D721Med (cell line): Measurements from ENCODE around the gene ANKRD27.

ENCODE experiments used
- DNase-seq: peaks from one replicate; pipeline ENCODE4 v3.0.0; 2011; ENCODE audit warnings: low spot score; ENCODE audit not compliant: insufficient read length
- FAIRE-seq: peaks from 2 replicates; lab custom pipeline; 2011; peaks lifted over from hg19 to GRCh38; lab: Jason Lieb, UNC
- TF ChIP-seq, protein P1 (sequence below): IDR thresholded peaks from 2 replicates; pipeline ENCODE4 v1.5.1; 2012; ENCODE audit warnings: mild to moderate bottlenecking, control low read depth; ENCODE audit not compliant: insufficient read depth; ENCODE audit errors: missing control alignments

Gene ANKRD27

DNA sequence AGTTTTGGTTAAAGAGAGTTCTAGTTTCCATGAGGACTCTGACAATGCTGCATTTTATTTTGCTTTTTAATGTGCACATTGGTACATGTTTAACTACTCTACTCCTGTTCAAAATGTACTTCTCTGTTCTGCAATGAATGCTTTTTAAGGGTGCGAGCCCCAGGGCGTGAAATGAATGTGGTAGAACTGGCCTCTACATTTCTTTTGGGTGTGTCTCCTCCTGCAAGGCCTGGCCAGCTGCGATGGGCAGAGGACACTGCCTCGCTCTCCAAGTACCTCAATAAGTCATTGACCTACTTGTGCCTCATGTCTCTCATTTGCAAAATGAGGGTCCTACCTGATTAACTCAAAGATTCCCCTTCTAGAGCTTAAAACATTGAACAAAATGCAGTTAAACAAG is 7.3 kb upstream of the ANKRD27 start:
- no peak for FAIRE-seq
- TF ChIP-seq, protein P1, sequence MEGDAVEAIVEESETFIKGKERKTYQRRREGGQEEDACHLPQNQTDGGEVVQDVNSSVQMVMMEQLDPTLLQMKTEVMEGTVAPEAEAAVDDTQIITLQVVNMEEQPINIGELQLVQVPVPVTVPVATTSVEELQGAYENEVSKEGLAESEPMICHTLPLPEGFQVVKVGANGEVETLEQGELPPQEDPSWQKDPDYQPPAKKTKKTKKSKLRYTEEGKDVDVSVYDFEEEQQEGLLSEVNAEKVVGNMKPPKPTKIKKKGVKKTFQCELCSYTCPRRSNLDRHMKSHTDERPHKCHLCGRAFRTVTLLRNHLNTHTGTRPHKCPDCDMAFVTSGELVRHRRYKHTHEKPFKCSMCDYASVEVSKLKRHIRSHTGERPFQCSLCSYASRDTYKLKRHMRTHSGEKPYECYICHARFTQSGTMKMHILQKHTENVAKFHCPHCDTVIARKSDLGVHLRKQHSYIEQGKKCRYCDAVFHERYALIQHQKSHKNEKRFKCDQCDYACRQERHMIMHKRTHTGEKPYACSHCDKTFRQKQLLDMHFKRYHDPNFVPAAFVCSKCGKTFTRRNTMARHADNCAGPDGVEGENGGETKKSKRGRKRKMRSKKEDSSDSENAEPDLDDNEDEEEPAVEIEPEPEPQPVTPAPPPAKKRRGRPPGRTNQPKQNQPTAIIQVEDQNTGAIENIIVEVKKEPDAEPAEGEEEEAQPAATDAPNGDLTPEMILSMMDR, result no peak
- DNase-seq, result no peak

- TF ChIP-seq, protein P1, result no peak
- DNase-seq (no peak), FAIRE-seq (no peak)
These were observed 6.0 kb upstream of the ANKRD27 start for GRCh38 chr19:32680986-32681385.

DNA sequence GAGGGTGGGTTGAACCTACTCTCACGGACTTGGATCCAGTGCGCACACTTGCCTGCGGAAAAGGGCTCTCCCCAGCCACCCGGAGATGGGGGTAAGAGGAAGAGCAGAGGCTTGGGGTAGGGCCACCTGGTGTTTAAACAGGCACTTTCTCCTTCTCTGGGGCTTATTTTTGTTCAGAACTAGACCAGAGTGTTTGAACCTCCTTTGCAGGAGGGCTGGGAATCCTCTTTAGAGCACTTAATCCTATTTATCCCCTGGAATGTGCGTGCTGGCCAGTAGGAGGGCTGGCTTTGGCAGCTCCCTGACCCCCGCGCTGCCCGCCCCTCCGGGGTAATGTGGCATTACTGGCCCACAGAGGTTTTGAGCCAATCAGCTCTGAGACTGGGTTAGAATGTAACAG is 2.7 kb upstream of the ANKRD27 start:
- DNase-seq, result no peak
- FAIRE-seq, result no peak
- TF ChIP-seq, protein P1, result peak; percentile 24

- FAIRE-seq (no peak), DNase-seq (no peak)
- TF ChIP-seq, protein P1, result no peak
These were observed 1.9 kb upstream of the ANKRD27 start for GRCh38 chr19:32676895-32677359.

GRCh38 chr19:32676186-32676894 is 1.4 kb upstream of the ANKRD27 start:
- FAIRE-seq, result no peak

GRCh38 chr19:32675720-32676185 is 773 bp upstream of the ANKRD27 start, which contains the start of gene RGS9BP:
RGS9BP (plus strand) TSS chr19:32675848; CDS start chr19:32676264, 416 bp downstream.
- TF ChIP-seq, protein P1, result no peak
- FAIRE-seq (no peak), DNase-seq (no peak)

More at GRCh38 chr19:32676186-32676894, 1.4 kb upstream of the ANKRD27 start:
- no peak for DNase-seq
- TF ChIP-seq, protein P1, result no peak
